Measurements from ENCODE around the gene VPS54. TPM values are rescaled to one million over a fixed set of nuclear protein-coding genes. Genes with fewer than 3 reads are reported as not detected.

The VPS54 gene
- total RNA-seq, 1 experiment from 2014 or later, result 21.2 TPM

DNA sequence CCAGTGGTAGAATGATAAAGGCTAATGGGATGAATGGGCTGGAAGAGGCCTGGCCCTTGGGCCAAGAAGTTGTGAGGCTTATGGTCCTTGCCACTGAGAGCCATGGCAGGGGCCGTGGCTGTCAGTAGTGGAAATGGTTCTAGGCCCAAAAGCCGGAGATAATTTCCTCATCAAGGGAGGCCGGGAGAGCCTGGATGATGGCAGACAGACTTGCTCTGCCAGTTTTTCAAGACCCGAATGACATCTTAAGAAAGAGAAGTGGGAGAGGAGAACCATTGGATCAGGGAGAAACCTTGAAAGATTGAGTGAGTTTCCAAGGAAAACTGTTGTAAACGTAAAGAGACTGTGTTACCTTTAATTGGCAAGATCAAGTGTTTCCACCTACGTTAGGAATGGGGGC lies 46.3 kb upstream of the VPS54 start:
- DNase-seq (ENCODE audit: low read depth, low spot score) (no peak), ATAC-seq (no peak)
- no TSS peak for BruUV-seq (replicated peaks)
- TF ChIP-seq CTCF (IDR thresholded peaks at IDR 0.05), result no peak
- TF ChIP-seq POLR2AphosphoS5 (IDR thresholded peaks at IDR 0.05; ENCODE audit: low read depth, low read length), result no peak
- TF ChIP-seq SIN3A (IDR thresholded peaks at IDR 0.05; ENCODE audit: borderline replicate concordance, insufficient read depth, low read depth, low read length), result no peak
- TF ChIP-seq REST (IDR thresholded peaks at IDR 0.05; ENCODE audit: insufficient read depth in 1 of 2, low read depth in 2 of 2, low read length in 1 of 2), result no peak
- no peak for TF ChIP-seq TCF7L2 (IDR thresholded peaks at IDR 0.05; ENCODE audit: low read depth, low read length)
- Histone ChIP-seq H3K4me1 (ENCODE audit: control insufficient read depth, insufficient read depth, low read length) (no peaks in the 10 kb centered on the region), H3K4me3 (ENCODE audit: low read depth in 2 of 2, low read length in 2 of 2) (no peak overlapping the region), H3K27ac (ENCODE audit: low read length) (no peak overlapping the region), H3K9me3 (ENCODE audit: control insufficient read depth, insufficient read depth, low read depth, low read length) (no peaks in the 10 kb centered on the region), H3K36me3 (ENCODE audit: control insufficient read depth, insufficient read depth, low read length) (no peaks in the 10 kb centered on the region), H3K27me3 (ENCODE audit: control insufficient read depth, insufficient read depth, low read length) (no peaks in the 10 kb centered on the region)
- in situ Hi-C loops (cut with HindIII; ENCODE audit: low pct_unique_long_range_greater_than_20kb, low sequenced_read_pairs), result no loop called here
- ChIA-PET CTCF (no interaction called here), POLR2A (no interaction called here)
- intact Hi-C loops (cut with micrococcal nuclease; ENCODE audit: unreplicated experiment), result no loop called here

GRCh38 chr2:64063924-64064331 lies 44.7 kb upstream of the VPS54 start:
- no peak overlapping the region for H3K27ac ChIP-seq (ENCODE audit: low read length)
- no peak for DNase-seq (ENCODE audit: low read depth, low spot score)
- no peaks in the 10 kb centered on the region for H3K27me3 ChIP-seq (ENCODE audit: control insufficient read depth, insufficient read depth, low read length)
- in situ Hi-C loops (cut with HindIII; ENCODE audit: low pct_unique_long_range_greater_than_20kb, low sequenced_read_pairs) (no loop called here), intact Hi-C loops (cut with micrococcal nuclease; ENCODE audit: unreplicated experiment) (no loop called here)
- POLR2A ChIA-PET, result no interaction called here
- no peak overlapping the region for H3K4me3 ChIP-seq (ENCODE audit: low read depth in 2 of 2, low read length in 2 of 2)
- H3K9me3 ChIP-seq (ENCODE audit: control insufficient read depth, insufficient read depth, low read depth, low read length), result no peaks in the 10 kb centered on the region
- H3K4me1 ChIP-seq (ENCODE audit: control insufficient read depth, insufficient read depth, low read length), result no peaks in the 10 kb centered on the region
- BruUV-seq (replicated peaks), result no TSS peak
- CTCF ChIA-PET, result no interaction called here
- no peak for ATAC-seq
- TF ChIP-seq SIN3A (IDR thresholded peaks at IDR 0.05; ENCODE audit: borderline replicate concordance, insufficient read depth, low read depth, low read length) (no peak), REST (IDR thresholded peaks at IDR 0.05; ENCODE audit: insufficient read depth in 1 of 2, low read depth in 2 of 2, low read length in 1 of 2) (no peak), POLR2AphosphoS5 (IDR thresholded peaks at IDR 0.05; ENCODE audit: low read depth, low read length) (no peak), TCF7L2 (IDR thresholded peaks at IDR 0.05; ENCODE audit: low read depth, low read length) (no peak), CTCF (IDR thresholded peaks at IDR 0.05) (no peak)
- H3K36me3 ChIP-seq (ENCODE audit: control insufficient read depth, insufficient read depth, low read length), result no peaks in the 10 kb centered on the region
